HG03159 (cell line): ENCODE results near the gene CKMT2.
"Not testable (repeated sequence)": the region's sequence is repeated elsewhere in the genome, so short reads cannot be mapped to it uniquely, and the experiment has no call there.

Experiments used
- ATAC-seq: cut with Tn5 transposase; IDR thresholded peaks from one replicate; pipeline ENCODE4 v1.9.1; 2021; ENCODE audit warnings: mild to moderate bottlenecking, moderate library complexity; ENCODE audit not compliant: unreplicated experiment

The CKMT2 gene

GRCh38 chr5:81249240-81249639, 16.1 kb downstream of the CKMT2 start:
- ATAC-seq = no peak

- ATAC-seq = no peak
Measured at GRCh38 chr5:81250004-81250403, 16.9 kb downstream of the CKMT2 start.

- ATAC-seq = no peak
Measured at GRCh38 chr5:81251922-81252321, 18.8 kb downstream of the CKMT2 start.

- ATAC-seq = no peak
Measured at GRCh38 chr5:81252904-81253303, 19.8 kb downstream of the CKMT2 start.

GRCh38 chr5:81253875-81254274, 20.8 kb downstream of the CKMT2 start:
- no peak for ATAC-seq

- ATAC-seq = no peak
Measured at GRCh38 chr5:81254886-81255559, 21.9 kb downstream of the CKMT2 start.

GRCh38 chr5:81256766-81257165, 23.6 kb downstream of the CKMT2 start:
- ATAC-seq = no peak

- not testable (repeated sequence) for ATAC-seq
Measured at GRCh38 chr5:81262796-81263195, 29.7 kb downstream of the CKMT2 start.

- no peak for ATAC-seq
Measured at GRCh38 chr5:81265101-81265500, 32.0 kb downstream of the CKMT2 start.

GRCh38 chr5:81268521-81269196, 35.5 kb downstream of the CKMT2 start:
- no peak for ATAC-seq

- no peak for ATAC-seq
Measured at GRCh38 chr5:81269751-81270393, 36.8 kb downstream of the CKMT2 start.

- not testable (repeated sequence) for ATAC-seq
Measured at GRCh38 chr5:81270394-81271027, 37.4 kb downstream of the CKMT2 start.

- no peak for ATAC-seq
Measured at GRCh38 chr5:81283976-81284375, 50.9 kb downstream of the CKMT2 start.

- ATAC-seq = no peak
Measured at GRCh38 chr5:81286059-81286617, 53.0 kb downstream of the CKMT2 start.

- no peak for ATAC-seq
Measured at GRCh38 chr5:81288021-81288433, 54.9 kb downstream of the CKMT2 start.

GRCh38 chr5:81290146-81290545, 57.0 kb downstream of the CKMT2 start:
- ATAC-seq = no peak

- no peak for ATAC-seq
Measured at GRCh38 chr5:81292130-81292529, 59.0 kb downstream of the CKMT2 start.

- ATAC-seq = not testable (repeated sequence)
Measured at GRCh38 chr5:81294021-81294420, 60.9 kb downstream of the CKMT2 start.

GRCh38 chr5:81297531-81297930, 64.4 kb downstream of the CKMT2 start:
- no peak for ATAC-seq

- no peak for ATAC-seq
Measured at GRCh38 chr5:81300921-81301270, 67.8 kb downstream of the CKMT2 start.

GRCh38 chr5:81301271-81302015, 68.3 kb downstream of the CKMT2 start, which contains the start of gene ZCCHC9:
TSS of gene ZCCHC9 (plus strand) at chr5:81301587. CDS start at chr5:81304758, 3,171 bp downstream.
- peak; percentile 96 for ATAC-seq
